ENCODE results near the gene ATP2A1.
"Not testable (repeated sequence)": the region's sequence is repeated elsewhere in the genome, so short reads cannot be mapped to it uniquely, and the experiment has no call there.

ATP2A1 gene

DNA sequence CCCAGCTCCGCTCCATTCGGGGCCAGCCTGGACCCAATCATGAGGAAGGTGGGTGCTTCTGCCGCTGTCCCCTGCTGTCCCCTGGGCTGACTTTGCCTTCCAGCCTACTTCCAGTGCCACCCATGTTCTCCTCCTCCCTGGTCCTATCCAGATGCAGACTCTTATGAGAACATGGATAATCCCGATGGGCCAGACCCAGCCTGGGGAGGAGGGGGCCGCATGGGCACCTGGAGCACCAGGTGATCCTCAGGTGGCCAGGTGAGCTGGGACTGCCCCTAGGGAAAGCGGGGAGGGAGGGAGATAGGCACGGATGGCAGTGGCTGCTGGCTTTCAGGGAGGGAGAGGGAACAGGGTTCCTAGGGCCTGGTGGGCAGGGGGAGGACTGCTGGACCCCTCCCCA lies 60.4 kb downstream of the ATP2A1 start:
- DNase-seq, result no peak

DNA sequence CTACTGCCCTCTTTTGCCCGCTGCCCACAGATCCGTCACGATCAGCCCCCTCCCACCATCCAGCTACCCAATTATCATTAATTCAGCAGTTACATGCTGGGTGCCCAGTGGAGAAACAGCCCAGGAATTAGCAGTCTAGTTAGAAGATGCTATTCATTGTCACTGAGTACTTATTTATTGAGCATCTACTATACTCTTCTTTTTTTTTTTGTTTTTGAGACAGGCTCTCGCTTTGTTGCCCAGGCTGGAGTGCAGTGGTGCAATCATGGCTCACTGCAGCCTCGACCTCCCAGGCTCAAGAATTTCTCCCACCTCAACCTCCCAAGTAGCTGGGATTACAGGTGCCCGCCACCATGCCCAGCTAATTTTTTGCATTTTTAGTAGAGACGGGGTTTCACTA lies 61.5 kb downstream of the ATP2A1 start:
- DNase-seq, result not testable (repeated sequence)

DNA sequence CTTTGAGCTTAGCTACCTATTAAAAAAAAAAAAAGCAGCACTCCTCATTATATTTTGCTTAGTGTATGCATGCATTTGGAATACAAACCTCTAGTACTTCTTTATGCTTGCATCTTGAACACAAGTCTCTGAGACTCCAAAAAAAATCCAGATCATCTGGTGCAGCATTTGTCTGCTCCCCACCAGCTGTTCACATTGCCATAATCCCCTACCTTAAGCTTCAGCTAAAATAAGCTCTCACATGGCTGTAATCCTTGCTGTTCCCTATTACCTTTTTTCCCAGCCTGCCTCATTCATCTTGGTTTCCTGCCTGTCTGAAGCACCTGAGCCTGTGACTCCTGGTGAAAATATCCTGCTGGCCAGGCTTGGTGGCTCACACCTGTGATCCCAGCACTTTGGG lies 65.0 kb downstream of the ATP2A1 start:
- DNase-seq, result no peak

DNA sequence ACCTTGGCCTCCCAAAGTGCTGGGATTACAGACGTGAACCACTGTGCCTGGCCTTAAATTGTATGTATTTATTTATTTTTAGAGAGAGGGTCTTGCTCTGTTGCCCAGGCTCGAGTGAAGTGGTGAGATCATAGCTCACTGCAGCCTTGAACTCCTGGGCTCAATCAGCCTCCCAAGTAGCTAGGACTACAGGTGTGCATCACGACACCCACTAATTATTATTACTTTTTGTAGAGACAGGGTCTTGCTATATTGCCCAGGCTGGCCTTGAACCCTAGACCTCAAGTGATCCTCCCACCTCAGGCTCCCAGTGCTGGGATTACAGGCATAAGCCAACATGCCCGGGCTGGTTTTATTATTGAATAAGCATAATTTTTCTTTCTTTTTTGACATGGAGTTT lies 68.4 kb downstream of the ATP2A1 start:
- DNase-seq, result no peak

DNA sequence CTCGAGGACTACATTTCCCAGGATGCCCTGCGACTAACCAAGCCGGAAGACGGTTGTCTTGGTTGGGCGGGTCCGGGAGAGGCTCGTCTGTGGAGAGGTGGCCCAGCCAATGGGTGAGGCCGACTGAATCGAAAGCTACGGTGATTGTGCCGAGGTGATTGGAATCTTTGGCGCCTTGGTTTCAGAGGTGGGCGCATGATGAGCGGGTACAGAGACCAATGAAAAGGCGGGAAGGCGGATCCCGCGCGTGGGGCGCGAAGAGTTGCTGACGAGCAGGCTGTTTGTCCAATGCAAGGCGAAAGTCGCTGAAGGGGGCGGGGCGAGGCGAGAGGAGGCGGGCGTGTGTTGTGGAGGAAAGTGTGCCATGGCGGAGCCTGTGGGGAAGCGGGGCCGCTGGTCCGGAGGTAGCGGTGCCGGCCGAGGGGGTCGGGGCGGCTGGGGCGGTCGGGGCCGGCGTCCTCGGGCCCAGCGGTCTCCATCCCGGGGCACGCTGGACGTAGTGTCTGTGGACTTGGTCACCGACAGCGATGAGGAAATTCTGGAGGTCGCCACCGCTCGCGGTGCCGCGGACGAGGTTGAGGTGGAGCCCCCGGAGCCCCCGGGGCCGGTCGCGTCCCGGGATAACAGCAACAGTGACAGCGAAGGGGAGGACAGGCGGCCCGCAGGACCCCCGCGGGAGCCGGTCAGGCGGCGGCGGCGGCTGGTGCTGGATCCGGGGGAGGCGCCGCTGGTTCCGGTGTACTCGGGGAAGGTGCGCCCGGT lies 72.5 kb downstream of the ATP2A1 start, which contains the start of gene NFATC2IP:
Gene NFATC2IP, plus strand, starts transcription at position 290 of the 762 bp plus-strand sequence. Its CDS starts 75 bp downstream, at position 365.
- DNase-seq, result peak; percentile 100

DNA sequence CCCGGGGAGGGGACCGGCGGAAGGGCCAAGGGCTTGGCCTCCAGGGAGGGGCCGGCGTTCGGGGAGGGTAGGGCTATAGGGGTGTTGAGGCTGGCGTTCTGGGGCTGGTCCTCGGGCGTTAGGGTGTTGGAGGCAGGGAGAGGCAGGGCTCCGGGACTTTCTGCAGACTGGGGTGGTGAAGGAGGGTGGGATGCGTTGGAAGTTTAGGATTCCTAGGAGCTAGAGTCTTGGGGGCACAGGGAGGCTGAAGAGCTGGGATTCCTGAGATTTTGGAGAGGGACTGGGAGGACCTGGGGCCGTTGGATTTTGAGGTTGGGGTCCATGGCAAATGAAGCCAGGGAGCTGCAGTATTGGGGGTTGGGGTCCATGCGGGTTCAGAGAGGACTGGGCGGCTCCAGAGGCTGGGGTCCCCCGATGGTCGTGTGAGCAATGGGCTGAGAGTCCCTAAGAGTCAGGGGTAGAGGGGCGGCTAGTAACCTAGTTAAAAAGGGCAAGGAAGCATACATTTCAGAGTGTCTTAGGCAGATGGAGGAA lies 73.2 kb downstream of the ATP2A1 start:
- DNase-seq, result no peak
